ENCODE results near the gene MSI2.

MSI2 gene

GRCh38 chr17:57420734-57421717, 164.7 kb downstream of the MSI2 start:
- DNase-seq, result no peak

- DNase-seq, result peak; percentile 37
These were observed 166.3 kb downstream of the MSI2 start for GRCh38 chr17:57422574-57423164.

- DNase-seq, result no peak
These were observed 167.2 kb downstream of the MSI2 start for GRCh38 chr17:57423541-57423940.

DNA sequence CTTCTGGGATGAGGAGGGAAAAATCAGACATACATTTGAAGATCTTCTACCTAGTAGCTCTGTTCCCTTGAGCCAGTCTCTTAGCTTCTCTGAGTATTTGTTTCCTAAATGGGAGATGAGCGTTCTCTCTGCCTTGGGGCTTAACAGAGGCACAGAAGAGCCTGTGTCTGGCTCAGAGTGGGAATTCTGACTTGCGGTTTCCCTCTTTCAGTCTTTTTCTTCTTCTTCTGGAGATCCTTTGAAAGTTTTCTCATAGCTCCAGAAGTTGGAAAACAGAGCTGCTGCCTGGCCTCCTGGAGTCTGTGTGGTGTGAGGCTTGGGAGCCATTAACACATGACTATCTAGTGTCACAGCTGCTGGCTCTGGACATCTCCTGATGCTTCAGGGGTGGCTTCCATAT, 167.9 kb downstream of the MSI2 start:
- DNase-seq, result no peak

GRCh38 chr17:57424777-57425188, 168.5 kb downstream of the MSI2 start:
- no peak for DNase-seq

- no peak for DNase-seq
These were observed 169.1 kb downstream of the MSI2 start for GRCh38 chr17:57425431-57425830.

GRCh38 chr17:57425903-57426880, 169.9 kb downstream of the MSI2 start:
- DNase-seq, result no peak

- no peak for DNase-seq
These were observed 173.6 kb downstream of the MSI2 start for GRCh38 chr17:57429966-57430365.

GRCh38 chr17:57431415-57431814, 175.1 kb downstream of the MSI2 start:
- no peak for DNase-seq

GRCh38 chr17:57432507-57433277, 176.4 kb downstream of the MSI2 start:
- no peak for DNase-seq

DNA sequence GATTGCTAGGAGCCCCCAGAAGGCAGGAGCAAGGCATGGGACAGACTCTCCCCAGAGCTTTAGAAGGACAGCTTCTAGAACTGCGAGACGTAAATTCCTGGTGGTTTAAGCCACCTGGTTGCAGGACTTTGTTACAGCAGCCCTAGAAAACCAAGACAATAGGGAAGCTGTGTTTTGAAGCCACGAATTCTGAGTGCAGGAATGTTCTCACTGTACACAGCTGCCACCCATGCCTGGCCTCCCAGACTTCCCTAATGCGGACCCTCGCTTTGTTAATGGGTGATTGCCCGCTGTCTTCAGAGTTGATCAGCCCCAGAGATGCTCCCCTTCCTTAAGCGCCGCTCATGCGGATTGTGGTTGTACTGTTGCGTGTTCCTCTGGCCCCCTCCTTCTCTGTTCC, 177.1 kb downstream of the MSI2 start:
- no peak for DNase-seq

GRCh38 chr17:57434361-57434760, 178.0 kb downstream of the MSI2 start:
- no peak for DNase-seq

- DNase-seq, result no peak
These were observed 180.2 kb downstream of the MSI2 start for GRCh38 chr17:57436565-57436964.

GRCh38 chr17:57438066-57438731, 181.9 kb downstream of the MSI2 start:
- DNase-seq, result no peak

DNA sequence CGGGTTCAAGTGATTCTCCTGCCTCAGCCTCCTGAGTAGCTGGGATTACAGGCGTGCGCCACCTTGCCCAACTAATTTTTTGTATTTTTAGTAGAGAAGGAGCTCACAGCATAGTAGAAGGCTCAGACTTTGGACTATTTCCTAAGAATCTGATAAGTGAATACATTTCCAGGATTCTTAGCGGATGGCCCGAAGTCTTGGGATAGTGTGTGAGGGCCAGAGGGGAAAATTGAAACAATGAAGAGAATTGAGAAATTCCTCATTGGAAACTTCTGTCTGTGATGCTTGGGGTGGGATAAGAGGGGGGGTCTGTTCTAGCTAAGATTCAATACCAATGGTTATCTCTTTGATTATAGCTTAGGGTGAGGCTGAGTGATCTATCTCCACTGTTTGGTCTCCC, 183.3 kb downstream of the MSI2 start:
- no peak for DNase-seq

GRCh38 chr17:57440522-57441269, 184.4 kb downstream of the MSI2 start:
- peak; percentile 90 for DNase-seq

DNA sequence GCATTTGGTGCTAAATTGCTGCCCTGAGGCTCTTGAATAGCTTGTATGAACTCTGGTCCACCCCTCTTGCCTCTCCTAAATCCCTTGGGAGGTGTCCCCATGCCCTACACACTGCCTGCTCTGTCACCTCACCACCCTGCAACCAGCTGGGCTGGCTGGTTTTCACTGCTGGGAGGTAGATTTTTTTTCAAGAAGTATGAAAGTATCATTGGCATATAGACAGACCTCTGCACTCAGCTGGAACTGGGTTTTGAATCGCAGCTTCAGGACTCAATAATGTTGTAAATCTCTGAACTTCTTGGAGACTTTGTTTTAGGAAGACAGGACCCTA, 184.9 kb downstream of the MSI2 start:
- DNase-seq, result no peak

- no peak for DNase-seq
These were observed 186.1 kb downstream of the MSI2 start for GRCh38 chr17:57442401-57442823.

- DNase-seq, result peak; percentile 76
These were observed 186.7 kb downstream of the MSI2 start for GRCh38 chr17:57442914-57443571.

DNA sequence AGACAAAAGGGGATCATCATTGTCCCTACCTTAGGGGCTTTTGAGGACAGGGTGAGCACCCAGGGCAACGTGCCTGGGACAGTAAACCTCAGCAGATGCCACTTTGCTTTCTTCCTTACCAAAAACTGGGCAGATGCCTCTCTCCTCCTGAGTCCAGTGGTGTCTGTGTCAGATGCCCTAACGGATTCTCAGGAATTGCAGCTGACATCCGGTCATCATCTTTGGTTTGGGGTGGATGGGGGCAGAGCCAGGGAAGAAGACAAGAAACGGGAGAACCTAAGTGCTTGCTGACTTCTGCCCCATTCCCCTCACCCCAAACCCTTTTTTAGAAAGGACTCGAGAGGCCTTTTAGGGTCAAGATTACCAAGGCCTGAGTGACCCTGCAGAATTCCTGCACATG, 187.5 kb downstream of the MSI2 start:
- DNase-seq, result no peak

Measured in stimulated activated CD4-positive, alpha-beta T cell treated with anti-CD3 and anti-CD28 coated beads, Interleukin-15, amount 100 ng/mL, for 24 hours (primary cell).